Articular chondrocyte of knee joint (primary cell): ENCODE data around the gene SLC25A51. TPM values are rescaled to one million over a fixed set of nuclear protein-coding genes. Genes with fewer than 3 reads are reported as not detected.

Source experiments
- small RNA-seq: library from RNA; depleted of rRNA; stranded (forward); fragments of <200 nt; gene quantifications from one replicate; pipeline ENCODE3, GENCODE V24; 2012
- total RNA-seq: library from RNA; depleted of rRNA; stranded (reverse); fragments of >200 nt; gene quantifications from 2 replicates; pipeline ENCODE4 v1.2.3, GENCODE V29; 2012

The SLC25A51 gene
- 73.0 and 83.7 TPM in 2 replicates for total RNA-seq

GRCh38 chr9:37903647-37904444, at the start of gene SLC25A51:
SLC25A51 (minus strand) TSS chr9:37904127; CDS start chr9:37888550, 15,577 bp downstream.

Small RNA genes within 50 kb of the gene (small RNA-seq; reads per million reads assigned to genes)
- not detected for gene RNU7-124P

Other genes starting within 250 kb of the SLC25A51 start
- 3.7 and 4.8 TPM in 2 replicates for gene TRMT10B, start 150.3 kb downstream of the SLC25A51 start, total RNA-seq
- gene EXOSC3, start 119.1 kb downstream of the SLC25A51 start, total RNA-seq: 27.2 and 33.0 TPM in 2 replicates
- 31.9 and 32.5 TPM in 2 replicates for gene DCAF10, start 103.3 kb downstream of the SLC25A51 start, total RNA-seq
- 9.4 and 12.3 TPM in 2 replicates for gene SHB, start 165.1 kb upstream of the SLC25A51 start, total RNA-seq